Right ventricle myocardium inferior (tissue), 1 donor: Measurements from ENCODE around the gene ASB16. TPM values are rescaled to one million over a fixed set of nuclear protein-coding genes. Genes with fewer than 3 reads are reported as not detected.

Experiments
- ATAC-seq: fragments of 200-7000 bp; cut with Tn5 transposase; one replicate; pipeline ENCODE4 v1.9.1; 2020; ENCODE audit warnings: mild to moderate bottlenecking, moderate library complexity
- DNase-seq: peaks from one replicate; pipeline ENCODE4 v3.0.0; 2021; ENCODE audit errors: missing footprints
- intact Hi-C: fragments of 100-400 bp; cut with DNase I; formaldehyde crosslinking; loops from one replicate; pipeline ENCODE4 v1.11.0; 2022
- total RNA-seq: library from RNA; stranded (reverse); fragmentation: NEBNext Ultra II Directional; extraction: Animal tissue kit (Norgen Biotek cat#: 25700); gene quantifications from one replicate; pipeline ENCODE4 v1.2.1, GENCODE V29; 2021
- donor health status: DM: no; HTN: yes; CAD: no; lungs with severe emphysema.

Gene ASB16
- total RNA-seq, 1 donor from 2014 or later = 14.5 TPM

DNA sequence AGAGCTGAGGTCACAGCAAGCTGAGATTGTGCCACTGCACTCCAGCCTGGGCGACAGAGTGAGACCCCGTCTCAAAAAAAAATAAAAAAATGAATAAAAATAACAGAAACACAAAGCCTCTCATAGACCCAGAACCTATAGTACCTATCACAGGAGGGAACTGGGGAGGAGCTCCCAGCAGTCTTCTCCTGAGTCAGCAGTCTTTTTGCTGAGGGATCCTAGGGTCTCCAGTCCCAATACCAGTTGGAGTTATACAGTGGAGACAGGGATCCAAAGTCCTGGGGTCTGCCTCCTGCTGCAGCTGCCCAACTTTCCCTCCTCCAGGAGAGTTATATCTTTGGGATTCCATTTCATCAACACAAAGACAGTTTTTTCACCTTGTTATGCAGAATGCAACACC is 12.5 kb downstream of the ASB16 start:
- no peak for ATAC-seq
- intact Hi-C loops = no loop called here
- DNase-seq = no peak

DNA sequence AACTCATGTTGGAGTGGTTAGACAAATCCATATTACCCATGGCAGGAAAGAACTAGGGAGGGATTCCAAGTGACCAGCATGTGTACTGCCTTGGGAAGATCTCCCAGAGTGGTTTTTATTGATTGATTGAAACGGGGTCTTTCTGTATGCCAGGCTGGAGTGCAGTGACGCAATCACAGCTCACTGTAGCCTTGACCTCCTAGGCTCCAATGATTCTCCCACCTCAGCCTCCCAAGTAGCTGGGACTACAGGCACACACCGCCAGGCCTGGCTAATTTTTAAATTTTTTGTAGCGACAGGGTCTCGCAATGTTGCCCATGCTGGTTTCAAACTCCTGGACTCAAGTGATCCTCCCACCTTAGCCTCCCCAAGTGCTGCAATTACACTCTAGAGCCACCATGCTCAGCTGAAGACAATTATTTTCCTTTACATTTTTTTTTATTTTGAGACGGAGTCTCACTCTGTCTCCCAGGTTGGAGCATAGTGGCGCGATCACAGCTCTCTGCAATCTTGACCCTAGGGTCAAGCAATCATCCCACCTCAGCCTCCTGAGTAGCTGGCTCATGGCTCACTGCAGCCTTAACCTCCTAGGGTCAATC is 13.8 kb downstream of the ASB16 start:
- intact Hi-C loops = no loop called here
- DNase-seq (no peak), ATAC-seq (no peak)

DNA sequence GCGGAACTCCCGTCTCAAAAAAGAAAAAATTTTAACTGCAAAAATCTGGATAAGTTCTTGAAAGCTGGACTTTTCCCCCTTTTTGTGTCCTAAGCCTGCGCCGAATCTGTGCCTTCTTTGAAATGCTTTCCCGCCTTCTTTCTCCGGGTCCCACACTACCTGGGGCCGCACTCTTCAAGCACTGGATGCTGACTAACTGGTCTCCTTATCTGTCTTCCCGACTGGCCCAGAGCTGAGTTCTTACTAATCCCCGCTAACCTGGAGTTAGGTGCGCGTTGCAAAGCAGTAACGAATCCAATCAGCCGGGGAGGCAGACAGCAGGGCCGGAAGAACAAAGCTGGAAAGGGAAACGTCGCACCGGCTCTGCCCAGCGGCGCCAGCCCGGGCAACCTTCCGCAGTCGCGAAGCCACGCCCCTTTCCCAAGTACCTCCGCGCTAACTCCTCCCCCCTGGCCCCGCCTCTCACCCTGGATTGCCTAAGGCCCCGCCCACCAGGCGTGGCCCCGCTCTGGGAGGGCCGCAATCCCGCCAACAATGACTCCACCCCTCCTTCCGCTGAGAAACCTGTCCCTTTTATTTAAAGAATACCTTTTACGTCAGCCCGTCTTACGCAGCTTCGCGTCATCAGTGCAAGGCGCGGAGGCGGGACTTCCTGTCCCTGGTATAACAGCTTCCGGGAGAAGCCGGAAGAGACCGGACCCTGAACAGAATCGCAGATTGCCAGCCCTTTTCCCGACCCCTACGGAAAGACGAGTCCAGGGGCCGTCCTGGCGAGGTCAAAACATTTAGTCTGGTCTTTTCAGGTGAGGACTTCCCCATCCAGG is 16.0 kb downstream of the ASB16 start, which contains the start of gene TMUB2:
TSS of gene TMUB2 (plus strand) at position 666 of the 824 bp plus-strand sequence. CDS start 737 bp downstream, outside the sequence.
- peak; percentile 97 for ATAC-seq
- intact Hi-C loops = loop anchor here (2.0 kb wide), 1 partner anchor 14 kb away; no protein-coding TSS in a partner anchor
- DNase-seq = peak; percentile 99

DNA sequence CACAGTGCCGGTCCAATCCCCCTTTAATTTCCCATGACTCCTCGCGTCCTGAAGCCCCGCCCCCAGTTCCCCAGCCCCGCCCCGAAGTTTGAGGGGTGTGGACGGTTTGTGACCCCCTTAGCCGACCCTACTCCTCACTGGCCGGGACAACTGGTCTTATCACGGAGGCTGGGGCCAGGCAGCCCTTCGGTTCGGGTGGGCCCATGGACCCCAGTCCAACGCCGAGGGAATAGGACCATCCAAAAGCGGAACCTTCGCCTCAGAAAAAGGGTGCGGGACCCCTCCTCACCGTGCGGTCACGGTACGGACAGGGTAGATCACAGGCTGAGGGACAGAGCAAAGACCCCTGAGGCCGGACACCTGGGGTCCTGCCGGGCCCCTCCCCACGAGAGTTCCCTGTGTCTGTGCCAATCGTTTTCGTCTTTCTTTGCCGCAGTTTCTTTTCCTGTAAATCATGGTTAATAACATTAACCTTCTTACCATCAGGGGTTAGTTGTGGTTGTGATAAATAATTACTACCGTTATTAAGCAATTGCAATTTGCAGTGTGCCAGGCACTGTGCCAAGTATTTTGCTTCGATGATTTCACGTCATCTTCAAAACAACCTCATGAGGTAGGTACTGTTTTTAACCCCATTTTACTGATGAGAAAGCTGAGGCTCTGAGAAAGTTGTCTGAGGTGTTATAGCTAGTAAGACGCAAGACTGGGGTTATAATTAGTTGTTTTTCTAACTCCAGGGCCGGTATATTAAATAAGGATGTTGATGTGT is 16.8 kb downstream of the ASB16 start:
- intact Hi-C loops = loop anchor here (2.0 kb wide), 1 partner anchor 13 kb away; no protein-coding TSS in a partner anchor
- ATAC-seq (peak; percentile 76), DNase-seq (peak; percentile 86)

DNA sequence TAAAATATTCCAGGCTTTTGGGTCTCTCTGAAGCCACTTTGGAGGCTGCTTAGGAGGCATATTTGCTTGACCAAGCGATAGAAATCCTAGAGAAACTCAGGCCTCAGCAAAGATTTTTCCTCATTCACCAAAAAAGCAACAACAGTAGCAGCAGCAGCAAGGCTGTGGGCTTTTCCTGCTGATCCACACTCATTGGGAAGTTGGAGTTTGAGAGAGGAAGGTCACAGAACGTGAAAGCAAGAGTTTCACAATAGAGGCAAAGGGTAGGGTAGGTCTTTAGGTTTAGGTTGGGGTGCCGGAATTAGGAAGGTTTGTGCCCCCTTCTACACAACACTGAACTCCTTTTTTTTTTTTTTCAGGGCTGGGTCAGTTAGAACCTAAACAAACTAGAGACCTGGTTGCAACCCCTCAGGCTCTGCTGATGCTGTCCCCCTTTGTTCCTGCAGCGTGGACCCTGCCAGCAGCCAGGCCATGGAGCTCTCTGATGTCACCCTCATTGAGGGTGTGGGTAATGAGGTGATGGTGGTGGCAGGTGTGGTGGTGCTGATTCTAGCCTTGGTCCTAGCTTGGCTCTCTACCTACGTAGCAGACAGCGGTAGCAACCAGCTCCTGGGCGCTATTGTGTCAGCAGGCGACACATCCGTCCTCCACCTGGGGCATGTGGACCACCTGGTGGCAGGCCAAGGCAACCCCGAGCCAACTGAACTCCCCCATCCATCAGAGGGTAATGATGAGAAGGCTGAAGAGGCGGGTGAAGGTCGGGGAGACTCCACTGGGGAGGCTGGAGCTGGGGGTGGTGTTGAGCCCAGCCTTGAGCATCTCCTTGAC is 18.3 kb downstream of the ASB16 start:
- ATAC-seq (no peak), DNase-seq (no peak)
- intact Hi-C loops = no loop called here

DNA sequence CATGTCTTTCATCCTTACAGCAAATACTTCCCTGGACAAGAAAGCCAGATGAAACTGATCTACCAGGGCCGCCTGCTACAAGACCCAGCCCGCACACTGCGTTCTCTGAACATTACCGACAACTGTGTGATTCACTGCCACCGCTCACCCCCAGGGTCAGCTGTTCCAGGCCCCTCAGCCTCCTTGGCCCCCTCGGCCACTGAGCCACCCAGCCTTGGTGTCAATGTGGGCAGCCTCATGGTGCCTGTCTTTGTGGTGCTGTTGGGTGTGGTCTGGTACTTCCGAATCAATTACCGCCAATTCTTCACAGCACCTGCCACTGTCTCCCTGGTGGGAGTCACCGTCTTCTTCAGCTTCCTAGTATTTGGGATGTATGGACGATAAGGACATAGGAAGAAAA is 20.0 kb downstream of the ASB16 start:
- intact Hi-C loops = no loop called here
- ATAC-seq = no peak

DNA sequence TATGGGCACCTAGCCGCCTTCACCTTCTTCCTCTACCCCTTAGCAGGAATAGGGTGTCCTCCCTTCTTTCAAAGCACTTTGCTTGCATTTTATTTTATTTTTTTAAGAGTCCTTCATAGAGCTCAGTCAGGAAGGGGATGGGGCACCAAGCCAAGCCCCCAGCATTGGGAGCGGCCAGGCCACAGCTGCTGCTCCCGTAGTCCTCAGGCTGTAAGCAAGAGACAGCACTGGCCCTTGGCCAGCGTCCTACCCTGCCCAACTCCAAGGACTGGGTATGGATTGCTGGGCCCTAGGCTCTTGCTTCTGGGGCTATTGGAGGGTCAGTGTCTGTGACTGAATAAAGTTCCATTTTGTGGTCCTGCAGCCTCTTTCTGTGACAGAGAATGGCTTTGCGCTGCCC is 20.9 kb downstream of the ASB16 start:
- ATAC-seq (no peak), DNase-seq (no peak)

More for the DNA sequence above, 20.0 kb downstream of the ASB16 start:
- no peak for DNase-seq

DNA sequence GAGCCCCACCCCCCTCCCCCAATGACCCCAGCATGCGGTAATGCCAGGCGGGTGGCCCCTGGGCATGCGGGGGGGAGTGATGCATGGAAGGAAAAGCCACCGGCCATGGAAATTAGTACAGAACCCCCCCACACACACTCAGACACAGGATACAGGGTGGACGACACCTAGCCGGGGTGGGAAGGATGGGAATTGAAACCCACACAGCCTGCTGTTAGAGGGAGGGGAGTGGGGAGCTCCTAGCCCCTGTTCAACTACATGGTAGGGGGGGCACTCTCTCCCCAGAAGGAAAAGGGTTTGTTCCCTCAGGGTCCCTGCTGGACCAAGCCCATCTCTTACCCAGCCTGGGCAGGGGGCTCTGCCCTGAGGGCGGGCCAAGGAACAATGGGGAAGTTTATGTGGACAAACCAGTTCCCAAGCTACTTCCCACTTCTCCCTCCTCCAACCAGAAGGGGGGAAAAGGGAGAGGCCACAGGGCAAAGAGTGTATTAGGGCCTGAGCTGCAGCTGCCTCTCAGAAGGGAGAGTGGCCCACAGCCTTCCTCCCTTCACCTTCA is 21.5 kb downstream of the ASB16 start:
- no peak for ATAC-seq
- intact Hi-C loops = no loop called here

More for the DNA sequence above, 20.9 kb downstream of the ASB16 start:
- intact Hi-C loops = no loop called here

DNA sequence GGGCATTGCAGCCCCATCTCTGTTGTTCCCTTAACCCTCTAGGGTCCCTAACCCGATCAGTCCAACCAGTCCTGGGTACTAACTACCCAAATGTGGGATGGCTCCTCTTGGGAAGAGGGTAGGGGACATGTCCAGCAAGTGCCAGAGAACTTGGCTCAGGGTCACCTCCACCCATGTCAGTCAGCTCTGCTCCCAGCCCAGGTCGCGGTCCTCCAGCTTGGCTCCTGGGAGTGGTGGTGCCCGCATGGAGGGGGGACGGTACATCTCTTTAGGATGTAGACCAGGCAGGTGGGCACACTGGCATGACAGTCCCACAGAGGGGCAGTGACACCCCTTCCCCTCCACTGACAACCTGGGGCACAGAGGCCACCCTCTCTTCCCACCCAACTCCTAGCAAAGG is 22.2 kb downstream of the ASB16 start:
- ATAC-seq = no peak
- intact Hi-C loops = no loop called here
- DNase-seq = no peak

More for the DNA sequence above, 21.5 kb downstream of the ASB16 start:
- DNase-seq = no peak

DNA sequence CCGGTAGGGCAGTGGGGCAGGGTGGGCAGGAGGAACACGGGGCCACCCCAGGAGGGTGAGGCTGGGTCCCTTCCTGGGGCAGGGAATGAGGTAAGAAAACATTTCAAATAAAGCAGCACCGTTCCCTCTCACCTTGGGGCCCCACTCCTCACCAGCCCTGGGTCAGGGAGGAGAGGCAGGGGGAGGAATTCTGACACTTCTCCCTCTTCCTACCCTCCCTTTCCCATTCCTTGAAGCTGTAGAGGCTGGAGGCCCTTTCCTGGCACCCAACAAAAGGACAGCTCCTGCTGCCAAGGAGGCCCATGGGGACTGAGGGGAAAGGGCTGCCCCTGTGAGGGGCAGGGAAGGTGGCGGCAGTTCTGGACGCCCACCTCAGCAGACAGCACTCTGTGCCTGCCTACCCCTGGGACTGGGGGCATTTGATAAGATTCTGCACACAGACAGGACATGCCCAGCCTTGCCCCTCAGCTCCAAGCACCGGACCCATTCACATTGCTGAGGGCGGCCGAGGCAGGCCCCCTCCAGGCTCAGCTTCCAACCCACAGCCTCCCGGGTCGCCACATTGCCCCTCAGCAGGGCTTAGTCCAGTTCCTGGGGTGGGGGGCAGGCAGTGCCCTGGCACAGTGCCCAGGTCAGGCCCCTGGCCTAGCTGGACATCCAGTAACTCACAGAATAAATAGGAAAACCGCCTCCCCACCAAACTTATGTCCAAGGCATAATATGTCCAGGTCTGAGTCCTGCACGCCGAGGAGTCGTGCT is 23.0 kb downstream of the ASB16 start:
- intact Hi-C loops = no loop called here
- DNase-seq = no peak
- ATAC-seq = no peak

DNA sequence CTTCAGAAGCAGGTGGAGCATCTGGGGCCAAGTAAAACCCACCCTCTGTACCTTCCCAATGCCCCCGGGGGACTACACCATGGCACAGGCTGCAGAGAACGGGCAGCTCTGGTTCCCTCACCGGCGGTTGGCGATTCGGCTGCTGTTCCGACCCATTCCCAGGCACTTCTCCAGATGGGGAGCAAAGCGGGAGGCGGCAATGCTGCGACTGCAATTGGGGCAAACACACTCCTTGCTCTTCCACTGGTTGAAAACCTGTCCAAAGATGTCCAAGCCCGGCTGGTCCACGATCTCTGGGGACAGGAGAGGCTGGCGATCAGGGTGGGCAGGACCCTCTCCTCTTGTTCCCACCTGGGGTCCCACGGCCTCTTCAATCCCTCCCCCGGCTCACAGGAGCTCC is 26.6 kb downstream of the ASB16 start:
- ATAC-seq = no peak
- no peak for DNase-seq
- intact Hi-C loops = no loop called here

DNA sequence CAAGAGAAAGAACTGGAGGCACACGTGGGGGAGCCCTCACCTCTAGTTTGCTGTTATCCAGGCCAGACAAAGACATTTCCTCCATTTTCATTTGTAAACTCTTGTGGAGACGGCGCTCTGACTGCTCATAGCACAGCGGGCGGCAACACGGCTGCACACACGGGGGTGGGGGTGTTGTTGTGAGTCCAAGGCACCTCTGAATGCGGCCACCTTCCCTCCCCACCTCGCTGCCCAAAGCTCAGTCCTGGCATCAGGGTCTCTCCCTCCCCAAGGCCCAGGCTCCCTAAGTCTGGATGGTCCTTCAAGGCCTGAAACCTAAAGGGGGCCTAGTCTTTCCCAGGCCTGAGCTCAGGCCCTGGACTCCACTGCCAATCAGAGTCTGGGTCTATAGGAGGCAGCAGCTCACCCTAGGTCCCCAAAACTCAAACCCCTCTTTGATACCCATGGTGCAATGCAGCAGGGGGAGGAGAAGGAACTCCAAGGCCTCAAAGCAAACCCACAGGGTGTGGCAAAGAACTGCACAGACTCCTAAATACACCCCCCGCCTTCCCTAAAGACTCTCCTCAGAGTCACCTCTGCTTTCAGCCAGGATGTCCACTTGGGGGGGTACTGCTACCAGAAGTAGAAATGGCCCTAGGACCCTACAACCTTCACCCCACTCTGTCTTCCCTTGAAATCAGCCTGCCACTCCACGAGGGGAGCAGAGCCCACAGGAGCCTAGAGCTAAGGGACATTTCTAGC is 27.6 kb downstream of the ASB16 start:
- intact Hi-C loops = no loop called here
- no peak for DNase-seq
- ATAC-seq = no peak

DNA sequence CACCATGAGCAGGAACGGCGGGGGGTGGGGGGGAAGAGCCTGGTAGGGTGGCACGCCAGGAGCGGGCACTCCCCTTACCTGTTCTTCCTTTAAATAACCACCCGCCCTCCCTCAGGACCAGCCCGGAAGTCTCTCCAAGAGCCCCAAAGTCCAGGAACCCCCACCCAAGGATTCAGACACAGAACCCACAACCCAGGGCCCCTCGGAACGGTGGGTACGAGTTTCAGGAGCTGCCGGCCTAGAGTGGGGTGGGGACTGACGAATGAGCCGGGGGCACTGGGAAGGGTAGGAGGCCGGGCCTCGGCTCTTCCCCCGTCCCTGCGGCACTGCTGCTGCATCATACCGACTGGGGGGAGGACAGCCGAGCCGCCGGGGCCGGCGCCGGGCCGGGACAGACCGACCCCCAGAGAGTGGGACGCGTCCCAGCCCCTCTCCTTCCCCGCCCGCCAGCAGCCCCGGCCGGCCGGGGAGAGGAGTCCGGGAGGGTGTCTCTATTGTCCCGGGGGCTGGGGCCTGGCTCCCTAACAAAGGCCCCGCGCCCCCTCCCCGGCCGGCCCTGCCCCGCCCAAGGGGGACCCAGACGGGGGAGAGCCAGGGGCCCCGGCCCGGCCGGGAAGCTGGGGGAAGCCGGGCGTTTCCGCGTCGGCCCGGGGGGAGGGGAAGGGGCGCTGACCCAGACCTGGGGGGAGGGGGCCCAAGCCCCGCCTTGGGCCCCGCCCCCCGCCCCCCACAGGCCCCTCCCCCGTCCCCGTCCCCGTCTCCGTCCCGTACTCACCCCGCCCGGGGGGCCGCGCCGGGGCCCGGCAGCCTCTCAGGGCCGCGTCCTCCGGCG is 28.4 kb downstream of the ASB16 start:
- DNase-seq (peak; percentile 87), ATAC-seq (peak; percentile 37)
- intact Hi-C loops = no loop called here

DNA sequence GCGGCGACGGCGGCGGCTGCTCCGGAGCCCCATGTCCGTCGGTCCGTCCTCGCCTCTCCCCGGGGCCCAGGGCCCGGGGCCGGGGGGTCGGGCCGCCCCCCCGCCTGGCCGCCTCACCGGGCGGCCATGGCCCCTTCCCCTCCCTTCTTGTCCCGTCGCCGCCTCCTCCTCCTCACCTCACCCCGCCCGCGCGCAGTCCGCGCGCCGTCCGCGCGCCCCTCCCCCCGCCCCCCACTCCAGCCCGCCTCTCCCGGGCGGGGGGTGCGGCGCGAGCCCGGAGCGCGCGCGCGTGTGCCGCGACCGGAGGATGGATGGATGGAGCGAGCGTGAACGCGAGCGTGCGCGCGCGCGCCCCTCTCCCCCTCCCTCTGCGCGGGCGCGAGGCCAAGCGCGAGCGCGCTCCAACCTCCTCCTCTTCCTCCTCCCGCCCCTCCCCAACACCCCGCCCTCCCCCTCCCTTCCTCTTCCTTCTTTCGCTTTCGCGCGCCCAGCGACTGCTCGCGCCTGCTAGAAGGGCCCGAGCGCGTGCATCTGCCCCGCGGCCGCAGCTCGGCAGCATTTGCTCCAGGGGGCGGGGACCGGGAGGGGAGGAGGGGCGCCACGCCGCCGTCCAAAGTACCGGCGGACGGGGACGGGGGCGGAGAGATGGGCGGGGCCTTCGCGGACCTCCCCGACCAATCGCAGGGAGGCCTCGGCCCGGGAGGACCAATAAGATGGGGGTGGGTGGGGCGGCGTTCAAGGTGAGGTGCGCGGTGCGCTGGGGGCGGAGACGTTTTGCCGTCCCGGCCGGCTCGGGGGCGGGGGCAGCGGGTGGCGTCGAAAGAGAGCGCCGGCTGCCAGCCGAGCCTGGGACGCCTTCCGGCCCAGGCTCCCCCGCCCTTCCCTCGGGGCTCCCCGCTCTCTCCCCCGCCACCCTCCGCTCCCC is 29.3 kb downstream of the ASB16 start, which contains the start of gene ATXN7L3:
TSS of gene ATXN7L3 (minus strand) at position 332 of the 925 bp plus-strand sequence. CDS start 1,814 bp downstream, outside the sequence.
- ATAC-seq = peak; percentile 96
- DNase-seq = peak; percentile 99
- intact Hi-C loops = loop anchor here (1.0 to 10.0 kb wide), 3 partner anchors 13 to 305 kb away; partner anchors contain the start of genes GPATCH8 and TMUB2
